ENCODE results near the gene TMEM185B.
"Not testable (repeated sequence)": the region's sequence is repeated elsewhere in the genome, so short reads cannot be mapped to it uniquely, and the experiment has no call there.

TMEM185B gene

DNA sequence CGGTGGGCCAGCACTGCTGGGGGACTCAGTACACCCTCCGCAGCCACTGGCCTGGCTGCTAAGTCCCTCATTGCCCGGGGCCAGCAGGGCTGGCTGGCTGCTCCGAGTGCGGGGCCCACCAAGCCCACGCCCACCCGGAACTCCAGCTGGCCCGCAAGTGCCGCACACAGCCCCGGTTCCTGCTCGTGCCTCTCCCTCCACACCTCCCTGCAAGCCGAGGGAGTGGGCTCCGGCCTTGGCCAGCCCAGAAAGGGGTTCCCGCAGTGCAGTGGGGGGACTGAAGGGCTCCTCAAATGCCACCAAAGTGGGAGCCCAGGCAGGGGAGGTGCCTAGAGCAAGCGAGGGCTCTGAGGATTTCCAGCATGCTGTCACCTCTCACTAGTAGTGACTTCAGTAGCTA lies 36.7 kb upstream of the TMEM185B start:
- H3K9ac ChIP-seq (ENCODE audit: low read length in 2 of 2); H3K9me3 ChIP-seq (ENCODE audit: control insufficient read depth in 2 of 2, low read length in 2 of 2); H3K36me3 ChIP-seq (ENCODE audit: control insufficient read depth in 2 of 2, insufficient read depth in 2 of 2, low read length in 2 of 2); H3K4me1 ChIP-seq (ENCODE audit: control insufficient read depth, insufficient read depth, low read length); H3K27me3 ChIP-seq (ENCODE audit: control insufficient read depth in 1 of 2, insufficient read depth in 2 of 2, low read length in 2 of 2); H3K27ac ChIP-seq (ENCODE audit: low read length); H3K4me3 ChIP-seq (ENCODE audit: low read length in 2 of 2): not testable (repeated sequence)

DNA sequence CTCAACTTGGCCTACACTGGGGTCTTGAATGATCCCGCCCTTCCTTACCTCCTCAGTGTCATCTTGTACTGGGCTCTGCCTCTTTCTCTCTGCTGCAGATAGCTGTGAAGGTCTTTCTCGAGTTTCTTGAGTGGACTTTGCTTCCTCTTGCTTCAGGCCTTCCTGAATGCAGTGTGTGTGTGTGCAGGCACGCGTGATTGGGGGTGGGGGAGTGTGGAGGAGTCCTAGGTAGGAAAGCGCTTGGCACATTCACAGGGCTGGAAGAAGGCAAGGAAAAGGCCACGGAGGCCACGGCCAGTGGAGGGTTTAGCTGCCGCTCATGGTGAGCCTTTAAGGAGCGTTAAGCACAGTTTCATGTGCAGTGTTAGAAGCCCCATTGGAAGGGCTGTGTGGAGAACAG lies 35.0 kb upstream of the TMEM185B start:
- Histone ChIP-seq H3K9me3 (ENCODE audit: control insufficient read depth in 2 of 2, low read length in 2 of 2) (no peaks in the 10 kb centered on the region), H3K36me3 (ENCODE audit: control insufficient read depth in 2 of 2, insufficient read depth in 2 of 2, low read length in 2 of 2) (no peaks in the 10 kb centered on the region), H3K4me1 (ENCODE audit: control insufficient read depth, insufficient read depth, low read length) (peaks cover 13% of the 10 kb centered on the region), H3K4me3 (ENCODE audit: low read length in 2 of 2) (no peak overlapping the region), H3K9ac (ENCODE audit: low read length in 2 of 2) (no peak overlapping the region), H3K27ac (ENCODE audit: low read length) (no peak overlapping the region), H3K27me3 (ENCODE audit: control insufficient read depth in 1 of 2, insufficient read depth in 2 of 2, low read length in 2 of 2) (no peaks in the 10 kb centered on the region)

DNA sequence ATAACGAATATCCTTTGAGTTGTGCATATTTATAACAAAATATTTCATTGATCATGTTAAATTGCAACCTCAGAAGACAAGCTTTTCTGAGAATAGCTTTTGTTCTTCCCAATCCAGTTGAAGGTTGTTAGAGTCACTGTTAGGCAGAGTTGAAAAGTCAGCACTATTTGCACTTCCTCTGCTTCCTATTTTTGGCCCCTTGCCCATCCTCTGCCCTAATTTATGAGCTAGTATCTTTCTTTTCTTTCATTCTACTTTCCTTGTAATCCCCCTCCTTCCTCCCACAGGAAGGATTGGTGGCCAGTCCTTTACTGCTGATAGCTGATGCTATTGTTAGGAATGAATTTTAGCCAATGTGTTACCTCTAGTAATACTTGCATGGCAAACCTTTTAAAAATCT lies 34.3 kb upstream of the TMEM185B start:
- Histone ChIP-seq H3K27me3 (ENCODE audit: control insufficient read depth in 1 of 2, insufficient read depth in 2 of 2, low read length in 2 of 2) (no peaks in the 10 kb centered on the region), H3K9me3 (ENCODE audit: control insufficient read depth in 2 of 2, low read length in 2 of 2) (no peaks in the 10 kb centered on the region), H3K9ac (ENCODE audit: low read length in 2 of 2) (no peak overlapping the region), H3K4me3 (ENCODE audit: low read length in 2 of 2) (no peak overlapping the region), H3K27ac (ENCODE audit: low read length) (no peak overlapping the region), H3K4me1 (ENCODE audit: control insufficient read depth, insufficient read depth, low read length) (peaks cover 13% of the 10 kb centered on the region), H3K36me3 (ENCODE audit: control insufficient read depth in 2 of 2, insufficient read depth in 2 of 2, low read length in 2 of 2) (no peaks in the 10 kb centered on the region)

DNA sequence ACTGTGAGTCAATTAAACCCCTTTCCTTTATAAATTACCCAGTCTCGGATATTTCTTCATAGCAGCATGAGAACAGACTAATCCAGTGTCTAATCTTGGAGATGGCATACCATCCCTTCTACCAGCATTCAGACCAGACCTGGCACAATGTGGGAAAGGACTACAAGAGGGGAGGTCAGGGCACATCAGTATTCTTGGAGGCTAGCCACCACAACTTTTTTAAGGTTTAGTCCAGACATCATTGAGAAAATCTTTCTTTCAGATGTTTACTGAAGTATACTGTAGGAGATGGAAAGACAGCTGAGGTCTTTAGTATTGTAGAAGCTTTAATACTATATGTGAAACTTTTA lies 33.4 kb upstream of the TMEM185B start:
- H3K4me1 ChIP-seq (ENCODE audit: control insufficient read depth, insufficient read depth, low read length), result peaks cover 18% of the 10 kb centered on the region
- H3K27ac ChIP-seq (ENCODE audit: low read length), result no peak overlapping the region
- no peak overlapping the region for H3K9ac ChIP-seq (ENCODE audit: low read length in 2 of 2)
- no peaks in the 10 kb centered on the region for H3K9me3 ChIP-seq (ENCODE audit: control insufficient read depth in 2 of 2, low read length in 2 of 2)
- H3K36me3 ChIP-seq (ENCODE audit: control insufficient read depth in 2 of 2, insufficient read depth in 2 of 2, low read length in 2 of 2), result no peaks in the 10 kb centered on the region
- no peaks in the 10 kb centered on the region for H3K27me3 ChIP-seq (ENCODE audit: control insufficient read depth in 1 of 2, insufficient read depth in 2 of 2, low read length in 2 of 2)
- no peak overlapping the region for H3K4me3 ChIP-seq (ENCODE audit: low read length in 2 of 2)

DNA sequence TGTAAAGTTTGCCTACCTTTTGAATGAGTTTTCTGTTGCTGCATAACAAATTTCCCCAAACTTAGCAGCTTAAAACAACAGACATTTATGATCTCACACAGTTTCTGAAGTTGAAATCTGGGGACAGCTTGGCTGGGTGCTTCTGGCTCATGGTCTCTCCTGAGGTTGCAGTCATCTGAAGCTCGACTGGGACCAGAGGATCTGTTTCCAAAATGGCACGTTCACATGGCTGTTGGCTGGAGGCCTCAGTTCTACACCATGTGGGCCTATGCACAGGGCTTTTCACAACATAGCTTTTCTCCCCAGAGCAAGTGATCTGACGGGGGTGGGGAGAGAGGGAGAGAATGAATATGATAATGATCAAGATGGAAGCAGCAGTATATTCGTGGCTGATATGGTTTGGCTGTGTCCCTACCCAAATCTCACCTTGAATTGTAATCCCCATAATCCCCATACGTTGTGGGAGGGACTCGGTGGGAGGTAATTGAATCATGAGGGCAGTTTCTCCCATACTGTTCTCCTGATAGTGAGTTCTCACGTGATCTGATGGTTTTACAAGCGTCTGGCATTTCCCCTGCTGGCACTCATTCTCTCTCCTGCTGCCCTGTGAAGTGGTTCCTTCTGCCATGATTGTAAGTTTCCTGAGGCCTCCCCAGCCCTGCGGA lies 32.9 kb upstream of the TMEM185B start:
- H3K36me3 ChIP-seq (ENCODE audit: control insufficient read depth in 2 of 2, insufficient read depth in 2 of 2, low read length in 2 of 2), result no peaks in the 10 kb centered on the region
- H3K4me3 ChIP-seq (ENCODE audit: low read length in 2 of 2), result no peak overlapping the region
- H3K27ac ChIP-seq (ENCODE audit: low read length), result no peak overlapping the region
- H3K4me1 ChIP-seq (ENCODE audit: control insufficient read depth, insufficient read depth, low read length), result peaks cover 18% of the 10 kb centered on the region
- H3K9me3 ChIP-seq (ENCODE audit: control insufficient read depth in 2 of 2, low read length in 2 of 2), result no peaks in the 10 kb centered on the region
- no peak overlapping the region for H3K9ac ChIP-seq (ENCODE audit: low read length in 2 of 2)
- no peaks in the 10 kb centered on the region for H3K27me3 ChIP-seq (ENCODE audit: control insufficient read depth in 1 of 2, insufficient read depth in 2 of 2, low read length in 2 of 2)

DNA sequence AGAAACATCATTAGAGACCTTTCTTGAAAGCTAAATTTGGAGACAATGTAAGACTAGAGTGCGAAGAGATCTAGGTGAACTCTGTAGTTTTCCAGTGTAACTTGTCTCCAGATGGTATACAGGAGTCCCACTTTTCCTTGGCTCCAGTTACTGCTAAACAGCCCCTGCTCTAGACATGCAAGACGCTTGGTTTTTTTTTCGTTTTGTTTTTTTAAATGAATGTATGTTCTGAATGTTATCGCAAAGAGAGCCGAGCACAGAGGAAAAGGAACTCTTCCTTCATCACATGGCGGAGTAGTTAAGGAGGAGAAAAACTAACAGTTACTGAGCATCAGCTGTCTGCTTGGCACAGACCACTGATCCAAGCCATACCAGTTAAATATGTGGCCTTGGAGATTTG lies 31.9 kb upstream of the TMEM185B start:
- H3K4me1 ChIP-seq (ENCODE audit: control insufficient read depth, insufficient read depth, low read length), result peaks cover 18% of the 10 kb centered on the region
- H3K27me3 ChIP-seq (ENCODE audit: control insufficient read depth in 1 of 2, insufficient read depth in 2 of 2, low read length in 2 of 2), result no peaks in the 10 kb centered on the region
- H3K27ac ChIP-seq (ENCODE audit: low read length), result no peak overlapping the region
- H3K9ac ChIP-seq (ENCODE audit: low read length in 2 of 2), result no peak overlapping the region
- no peaks in the 10 kb centered on the region for H3K36me3 ChIP-seq (ENCODE audit: control insufficient read depth in 2 of 2, insufficient read depth in 2 of 2, low read length in 2 of 2)
- no peak overlapping the region for H3K4me3 ChIP-seq (ENCODE audit: low read length in 2 of 2)
- H3K9me3 ChIP-seq (ENCODE audit: control insufficient read depth in 2 of 2, low read length in 2 of 2), result no peaks in the 10 kb centered on the region

DNA sequence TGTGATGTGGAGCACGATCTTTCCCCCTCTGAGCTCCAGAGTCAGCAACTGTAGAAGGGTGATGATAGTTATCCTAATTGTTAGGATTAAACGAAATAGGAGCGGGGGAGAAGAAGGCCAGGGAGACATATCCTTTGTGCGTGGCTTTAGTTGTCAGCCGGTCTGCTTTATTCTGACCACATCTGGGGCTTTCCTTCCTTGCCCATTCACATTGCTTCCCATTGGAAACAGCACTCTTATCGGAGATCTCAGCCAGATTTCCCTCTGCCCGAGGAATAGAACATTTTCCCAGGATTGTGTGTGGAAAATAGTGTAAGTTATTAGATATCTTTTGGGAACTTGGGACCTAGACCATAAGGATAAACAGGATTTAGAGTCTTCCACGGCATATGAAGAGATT lies 31.0 kb upstream of the TMEM185B start:
- Histone ChIP-seq H3K36me3 (ENCODE audit: control insufficient read depth in 2 of 2, insufficient read depth in 2 of 2, low read length in 2 of 2) (no peaks in the 10 kb centered on the region), H3K27me3 (ENCODE audit: control insufficient read depth in 1 of 2, insufficient read depth in 2 of 2, low read length in 2 of 2) (no peaks in the 10 kb centered on the region), H3K9me3 (ENCODE audit: control insufficient read depth in 2 of 2, low read length in 2 of 2) (no peaks in the 10 kb centered on the region), H3K27ac (ENCODE audit: low read length) (no peak overlapping the region), H3K9ac (ENCODE audit: low read length in 2 of 2) (no peak overlapping the region), H3K4me3 (ENCODE audit: low read length in 2 of 2) (peak overlapping the region; percentile 79 to 91), H3K4me1 (ENCODE audit: control insufficient read depth, insufficient read depth, low read length) (peaks cover 18% of the 10 kb centered on the region)

DNA sequence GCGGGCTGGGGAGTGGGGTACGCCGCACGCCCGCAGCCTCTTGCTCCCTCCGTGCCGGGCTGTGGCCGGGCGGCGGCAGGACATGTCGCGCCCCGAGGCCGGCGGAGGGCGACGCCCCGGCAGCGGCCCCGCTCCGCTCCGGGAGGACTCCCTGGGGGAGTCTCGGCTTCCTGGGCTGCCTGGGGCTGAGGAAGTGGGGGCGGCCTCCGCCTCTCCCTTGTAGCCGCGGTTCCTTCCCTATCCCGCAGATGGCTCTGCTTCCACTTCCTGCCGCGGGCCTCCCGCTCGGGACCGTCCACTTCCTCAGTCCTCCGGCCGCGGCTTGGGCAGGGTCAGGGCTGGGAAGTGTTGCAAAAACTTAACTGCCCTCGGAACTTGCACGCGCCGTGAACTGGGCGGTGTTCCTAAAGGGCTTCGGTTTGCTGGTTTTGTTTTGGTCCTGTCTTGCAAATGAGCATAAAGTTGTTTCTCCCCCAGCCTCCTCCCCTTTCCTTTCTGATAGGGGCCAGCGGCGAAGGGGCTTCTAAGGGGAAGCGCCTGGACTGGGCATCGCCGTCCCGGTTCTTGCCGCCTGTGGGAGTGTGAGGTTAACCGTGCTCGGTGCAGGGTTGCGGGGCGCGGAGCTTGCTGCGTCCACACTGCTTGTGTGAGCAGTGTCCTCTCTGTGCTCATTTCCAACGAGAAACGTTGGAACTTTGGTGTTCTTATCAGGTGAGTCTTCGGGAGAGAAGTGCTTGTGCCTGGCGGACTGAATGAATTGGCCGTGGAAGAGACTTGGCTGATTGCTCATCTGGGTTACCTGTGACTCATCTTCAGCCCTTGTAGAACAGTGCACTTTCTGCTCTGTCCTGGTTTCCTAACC lies 30.1 kb upstream of the TMEM185B start:
- Histone ChIP-seq H3K9ac (ENCODE audit: low read length in 2 of 2) (peak overlapping the region; percentile 64 to 73), H3K9me3 (ENCODE audit: control insufficient read depth in 2 of 2, low read length in 2 of 2) (no peaks in the 10 kb centered on the region), H3K4me1 (ENCODE audit: control insufficient read depth, insufficient read depth, low read length) (peaks cover 18% of the 10 kb centered on the region), H3K4me3 (ENCODE audit: low read length in 2 of 2) (peak overlapping the region; percentile 79 to 91), H3K27ac (ENCODE audit: low read length) (peak overlapping the region; percentile 49), H3K36me3 (ENCODE audit: control insufficient read depth in 2 of 2, insufficient read depth in 2 of 2, low read length in 2 of 2) (no peaks in the 10 kb centered on the region), H3K27me3 (ENCODE audit: control insufficient read depth in 1 of 2, insufficient read depth in 2 of 2, low read length in 2 of 2) (no peaks in the 10 kb centered on the region)

DNA sequence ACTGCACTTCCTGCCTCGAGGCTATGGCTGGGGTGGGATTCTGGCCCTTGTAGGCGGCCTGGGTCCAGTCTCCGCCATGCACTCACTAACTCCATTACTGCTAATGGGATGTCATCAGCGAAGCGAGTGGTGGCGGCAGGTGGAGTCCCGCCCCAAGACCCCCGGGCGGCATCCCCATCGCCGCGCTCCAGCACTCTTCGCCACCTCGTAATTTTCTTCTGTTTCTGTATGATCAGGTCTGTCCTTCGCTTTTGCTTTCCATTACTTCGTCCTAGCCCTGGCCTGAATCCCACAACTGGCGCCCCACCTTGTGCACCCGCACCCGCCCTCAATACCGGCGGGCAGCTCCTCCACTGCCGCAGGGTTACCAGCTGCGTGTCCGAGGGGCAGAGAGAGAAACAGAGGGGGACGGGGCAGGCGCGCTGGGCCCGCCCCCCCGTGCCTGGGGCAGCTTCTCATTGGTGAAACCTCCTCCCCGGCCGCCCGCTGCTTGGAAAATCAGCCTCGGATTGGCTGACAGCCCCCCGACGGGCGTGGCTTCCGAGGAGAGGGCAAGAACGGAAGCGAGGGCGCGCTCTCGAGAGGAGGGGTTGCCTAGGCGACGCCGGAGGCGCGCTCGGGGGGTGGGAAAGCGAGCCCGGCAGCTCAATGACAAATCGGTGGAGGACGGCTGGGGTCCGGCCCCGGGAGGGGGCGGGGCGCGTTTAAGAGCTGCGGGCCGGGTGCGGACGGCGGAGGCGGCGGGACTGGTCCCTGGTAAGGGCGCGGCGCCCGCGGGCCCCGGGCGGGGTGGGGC lies 29.2 kb upstream of the TMEM185B start, which contains the start of gene RALB:
RALB (plus strand) TSS at position 628 of the 796 bp plus-strand sequence. CDS start 25,813 bp downstream, outside the sequence.
- Histone ChIP-seq H3K4me3 (ENCODE audit: low read length in 2 of 2) (peak within 1 kb of the TSS; percentile 79 to 91), H3K9me3 (ENCODE audit: control insufficient read depth in 2 of 2, low read length in 2 of 2) (no peaks in the 10 kb centered on the region), H3K27ac (ENCODE audit: low read length) (peak within 1 kb of the TSS; percentile 49), H3K9ac (ENCODE audit: low read length in 2 of 2) (peak within 1 kb of the TSS; percentile 70 to 73), H3K27me3 (ENCODE audit: control insufficient read depth in 1 of 2, insufficient read depth in 2 of 2, low read length in 2 of 2) (no peaks in the 10 kb centered on the region), H3K36me3 (ENCODE audit: control insufficient read depth in 2 of 2, insufficient read depth in 2 of 2, low read length in 2 of 2) (no peaks in the 10 kb centered on the region), H3K4me1 (ENCODE audit: control insufficient read depth, insufficient read depth, low read length) (peaks cover 18% of the 10 kb centered on the region)

DNA sequence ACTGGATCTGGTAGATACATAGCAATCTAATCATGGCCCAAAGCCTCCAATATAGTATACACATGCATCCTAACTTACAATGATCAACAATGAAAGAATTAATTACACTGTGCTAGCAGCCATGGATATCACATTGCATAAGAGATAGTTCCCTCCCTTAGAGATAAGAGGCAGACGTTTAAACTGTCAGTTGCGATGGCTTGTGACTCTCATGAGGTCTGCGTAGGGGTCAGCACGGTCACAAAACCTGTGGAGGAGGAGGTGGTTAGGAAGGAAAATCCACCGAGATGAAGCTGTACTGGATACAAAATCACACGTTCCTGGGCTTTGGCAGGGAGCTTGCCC lies 28.7 kb upstream of the TMEM185B start:
- peak overlapping the region; percentile 62 to 70 for H3K9ac ChIP-seq (ENCODE audit: low read length in 2 of 2)
- peak overlapping the region; percentile 49 for H3K27ac ChIP-seq (ENCODE audit: low read length)
- H3K27me3 ChIP-seq (ENCODE audit: control insufficient read depth in 1 of 2, insufficient read depth in 2 of 2, low read length in 2 of 2), result no peaks in the 10 kb centered on the region
- peak overlapping the region; percentile 79 to 91 for H3K4me3 ChIP-seq (ENCODE audit: low read length in 2 of 2)
- H3K9me3 ChIP-seq (ENCODE audit: control insufficient read depth in 2 of 2, low read length in 2 of 2), result no peaks in the 10 kb centered on the region
- no peaks in the 10 kb centered on the region for H3K36me3 ChIP-seq (ENCODE audit: control insufficient read depth in 2 of 2, insufficient read depth in 2 of 2, low read length in 2 of 2)
- H3K4me1 ChIP-seq (ENCODE audit: control insufficient read depth, insufficient read depth, low read length), result peaks cover 18% of the 10 kb centered on the region
